Forelimb muscle (tissue), 1 donor: ENCODE measurements around the gene PKN2. TPM values are rescaled to one million over a fixed set of nuclear protein-coding genes. Genes with fewer than 3 reads are reported as not detected.
"Not testable (repeated sequence)": the region's sequence is repeated elsewhere in the genome, so short reads cannot be mapped to it uniquely, and the experiment has no call there.

ENCODE experiments used
- DNase-seq: peaks from one replicate; pipeline ENCODE4 v3.0.0-alpha.2; 2013; ENCODE audit warnings: low read depth
- polyA plus RNA-seq: library from polyadenylated mRNA; unstranded; fragments of 120-200 nt; gene quantifications from one replicate; pipeline ENCODE4 v1.2.1, GENCODE V29; 2013; ENCODE audit not compliant: insufficient read length

The PKN2 gene
- polyA plus RNA-seq, 1 donor: 35.3 TPM

DNA sequence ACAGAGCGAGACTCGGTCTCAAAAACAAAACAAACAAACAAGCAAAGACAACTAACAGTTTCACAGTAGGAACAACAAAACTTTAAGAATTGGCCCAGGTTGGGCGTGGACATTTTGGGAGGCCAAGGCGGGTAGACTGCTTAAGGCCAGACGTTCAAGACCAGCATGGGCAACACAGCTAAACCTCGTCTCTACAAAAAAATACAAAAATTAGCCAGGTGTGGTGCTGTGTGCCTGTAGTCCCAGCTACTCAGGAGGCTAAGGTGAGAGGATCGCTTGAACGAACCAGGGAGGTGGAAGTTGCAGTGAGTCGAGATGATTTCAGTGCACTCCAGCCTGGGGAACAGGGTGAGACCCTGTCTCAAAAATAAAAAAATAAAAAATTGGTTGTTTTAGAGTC, 193.8 kb downstream of the PKN2 start:
- DNase-seq: no peak

DNA sequence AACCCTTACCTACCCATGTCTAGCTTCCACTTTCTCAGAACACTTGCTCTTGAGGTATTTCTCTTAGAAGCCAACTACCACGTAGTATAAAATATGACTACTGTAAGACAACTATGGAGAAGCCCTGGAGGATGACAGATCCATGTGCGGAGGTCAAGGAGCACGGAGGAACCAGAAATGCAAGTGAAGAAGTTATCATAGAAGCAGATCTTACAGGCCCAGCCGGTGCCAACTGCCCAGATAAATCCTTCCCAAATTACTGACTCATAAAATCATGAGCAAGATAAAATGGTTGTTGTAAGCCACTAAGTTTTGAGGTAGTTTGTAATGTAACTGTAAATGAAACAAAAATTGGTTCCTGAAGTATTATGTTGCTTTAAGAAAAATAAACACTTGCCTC, 194.7 kb downstream of the PKN2 start:
- no peak for DNase-seq

GRCh38 chr1:88880717-88881116, 196.6 kb downstream of the PKN2 start:
- DNase-seq: not testable (repeated sequence)

GRCh38 chr1:88883156-88883555, 199.1 kb downstream of the PKN2 start:
- DNase-seq: no peak

Other genes starting within 250 kb of the PKN2 start
- 35.0 TPM for gene GTF2B, start 207.3 kb downstream of the PKN2 start, polyA plus RNA-seq